Measurements from ENCODE around the gene PGF.

The PGF gene

DNA sequence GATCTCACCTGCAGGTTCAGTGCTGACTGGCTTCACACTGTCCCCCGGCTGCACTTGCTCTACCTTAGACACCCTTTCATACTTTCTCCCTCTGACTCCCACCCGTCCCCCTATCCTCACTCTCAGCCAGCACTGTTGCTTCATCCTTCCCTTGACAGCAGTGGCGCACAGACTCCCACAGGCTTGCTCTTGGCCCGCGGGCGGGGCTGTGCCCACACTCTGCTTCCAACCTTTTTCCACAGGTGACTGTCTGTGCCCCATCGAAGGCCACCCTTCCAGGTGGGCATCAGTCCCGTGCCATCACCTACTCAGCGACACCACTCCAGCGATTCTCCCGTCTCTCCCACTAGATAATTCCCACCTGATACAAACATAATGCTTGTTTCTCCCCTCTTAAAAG, 31.3 kb downstream of the PGF start:
- no peak for DNase-seq (ENCODE audit: extremely low spot score, insufficient read length, low read depth)
- FAIRE-seq = no peak

DNA sequence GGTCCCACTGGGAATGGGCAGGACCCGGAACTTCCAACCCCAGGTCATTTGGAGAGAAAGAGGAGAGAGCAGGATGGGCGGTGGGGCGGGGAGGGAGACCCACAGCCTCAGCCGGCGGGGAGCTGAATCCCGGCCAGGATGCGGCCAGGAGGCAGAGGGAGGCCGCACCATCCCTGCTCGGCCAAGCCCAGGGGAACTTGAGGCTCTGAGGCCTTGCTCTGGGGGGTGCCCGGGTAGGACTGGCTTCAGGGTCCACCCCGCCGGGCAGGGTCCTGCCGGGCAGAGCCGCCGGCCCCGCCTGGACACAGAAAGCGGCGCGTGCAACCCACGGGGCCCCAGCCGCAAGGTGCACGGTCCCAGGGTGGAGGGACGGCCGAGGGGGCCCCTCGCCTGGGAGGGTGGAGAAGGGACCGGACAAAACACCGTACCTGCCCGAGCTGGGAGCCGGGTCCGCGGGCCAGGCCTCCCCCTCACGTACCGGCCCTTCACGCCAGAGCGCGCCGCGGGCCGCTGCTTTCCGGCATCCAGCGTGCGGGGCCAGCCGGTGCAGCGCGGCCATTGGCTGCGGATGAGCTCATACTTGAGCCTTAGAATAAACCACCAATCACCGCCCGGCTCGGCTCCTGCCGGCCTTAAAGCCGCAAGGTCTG, 32.5 kb downstream of the PGF start, which contains the start of gene RPS6KL1:
Gene RPS6KL1 (minus strand): TSS at position 509 of the 650 bp plus-strand sequence. CDS start 1,719 bp downstream, outside the sequence.
- peak; percentile 84 for FAIRE-seq

DNA sequence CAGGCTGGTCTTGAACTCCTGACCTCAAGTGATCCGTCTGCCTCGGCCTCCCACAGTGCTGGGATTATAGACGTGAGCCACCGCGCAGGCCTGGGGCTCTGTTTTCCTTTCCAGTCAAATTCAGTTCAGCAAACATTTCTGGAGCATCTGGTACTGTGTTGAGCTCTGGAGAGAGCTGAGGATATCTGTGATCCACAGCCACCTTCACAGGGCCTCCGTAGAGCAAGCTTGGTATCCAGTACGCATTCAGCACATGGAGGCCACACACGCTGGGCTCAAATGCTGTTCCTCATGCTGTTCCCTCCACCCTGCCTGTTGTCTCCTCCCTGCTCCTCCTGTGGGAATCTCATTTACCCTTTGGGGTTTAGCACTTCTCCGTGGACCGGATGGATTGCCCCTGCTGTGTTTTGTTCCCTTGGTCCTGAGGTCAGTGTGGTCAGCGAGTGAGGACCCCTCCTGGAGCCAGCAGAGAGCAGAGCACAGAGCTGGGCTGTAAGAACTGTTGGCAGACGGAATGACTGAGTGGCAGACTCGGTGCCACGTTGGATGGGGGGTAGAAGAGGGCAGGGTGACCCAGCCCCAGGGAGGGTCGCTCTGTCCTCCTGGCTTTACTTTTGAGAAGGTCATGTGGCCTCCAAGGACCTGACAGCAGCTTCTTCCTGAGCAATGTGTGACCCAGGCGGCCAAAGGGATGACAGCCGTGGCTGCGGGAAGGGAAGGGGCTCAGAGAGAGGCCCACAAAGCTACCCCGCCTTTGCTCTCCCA, 33.2 kb downstream of the PGF start:
- no peak for DNase-seq (ENCODE audit: extremely low spot score, insufficient read length, low read depth)
- no peak for FAIRE-seq

More for the DNA sequence above, 32.5 kb downstream of the PGF start, which contains the start of gene RPS6KL1:
- DNase-seq (ENCODE audit: extremely low spot score, insufficient read length, low read depth) = peak; percentile 95

DNA sequence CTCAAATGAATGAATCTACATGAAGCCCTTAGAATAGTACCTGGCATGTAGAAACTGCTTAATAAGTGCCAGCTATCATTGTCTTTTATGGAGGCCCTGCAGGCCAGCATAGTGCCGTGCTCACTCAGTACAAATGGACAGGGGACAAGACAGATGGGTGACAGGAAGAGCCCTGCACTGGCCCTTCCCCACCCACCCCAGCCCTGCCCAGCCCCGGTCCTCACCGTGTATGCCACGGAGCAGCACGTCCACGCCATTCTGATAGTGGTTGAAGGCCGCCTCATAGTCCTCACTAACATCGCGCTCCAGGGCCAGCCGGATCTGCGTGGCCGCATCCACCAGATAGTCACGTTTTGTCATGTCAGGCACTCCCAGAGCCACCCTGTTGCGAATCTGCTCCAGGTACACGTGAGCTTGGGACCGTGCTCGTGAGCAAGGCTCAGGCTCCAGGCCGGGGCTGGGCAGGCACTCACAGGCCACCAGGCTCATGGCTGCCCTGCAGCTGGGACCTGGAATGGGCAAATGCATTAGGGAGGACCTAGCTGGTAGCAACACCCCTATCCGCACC, 34.3 kb downstream of the PGF start:
- FAIRE-seq = no peak

DNA sequence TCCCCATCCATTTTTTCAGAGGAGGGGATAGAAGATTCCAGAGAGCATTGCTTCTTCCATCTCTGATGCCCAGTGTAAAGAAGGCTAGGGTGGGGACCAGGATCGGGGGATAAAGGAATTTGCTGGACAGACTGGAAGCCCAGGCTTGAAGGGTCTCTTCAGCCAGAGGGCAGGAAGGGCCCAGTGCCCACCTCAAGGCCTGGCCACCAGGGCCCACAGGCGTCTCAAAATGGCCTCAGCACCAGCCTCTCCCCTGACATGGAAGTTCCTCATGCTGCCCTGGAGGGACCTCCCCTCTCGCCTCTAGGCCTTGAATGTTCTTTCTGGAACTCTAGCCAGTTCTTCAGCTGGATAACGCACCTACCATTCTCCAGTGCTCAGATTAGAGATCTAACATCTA, 35.1 kb downstream of the PGF start:
- DNase-seq (ENCODE audit: extremely low spot score, insufficient read length, low read depth) (no peak), FAIRE-seq (no peak)

More for the DNA sequence above, 34.3 kb downstream of the PGF start:
- DNase-seq (ENCODE audit: extremely low spot score, insufficient read length, low read depth) = no peak

DNA sequence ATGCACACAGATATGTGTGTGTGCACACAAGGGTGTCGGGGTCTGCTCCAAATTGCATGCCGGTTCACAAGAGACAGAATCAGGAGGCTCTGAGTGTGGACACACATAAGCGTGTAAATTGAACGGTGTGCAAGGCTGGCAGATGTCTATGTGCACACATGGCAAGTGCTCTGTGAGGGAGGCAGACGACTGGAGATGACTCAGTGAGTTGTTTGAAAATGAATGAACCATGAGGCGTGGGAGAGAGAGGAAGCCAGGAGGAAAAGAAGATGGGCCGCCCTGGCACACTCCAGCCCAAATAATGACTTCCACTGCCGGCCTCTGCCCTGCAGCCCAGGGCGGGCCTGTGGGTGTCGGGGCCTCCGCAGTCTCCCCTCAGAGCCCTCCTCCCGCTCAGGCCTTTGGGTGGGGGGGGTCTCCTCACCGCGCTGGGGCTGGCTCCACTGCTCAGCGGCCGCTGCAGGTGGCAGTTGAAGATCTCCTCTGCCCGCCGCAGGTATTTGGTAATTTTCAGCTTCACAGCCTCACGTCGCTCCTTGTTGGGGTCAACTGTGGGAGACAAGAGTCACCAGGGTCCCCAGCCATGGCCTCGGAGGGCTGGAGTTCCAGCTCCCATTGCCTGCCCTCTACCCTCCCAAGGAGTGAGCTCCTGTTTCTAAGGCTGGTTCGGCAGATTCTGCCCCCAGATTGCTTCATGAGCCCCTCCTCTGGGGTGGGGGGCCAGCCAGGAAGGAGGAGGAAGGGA, 35.8 kb downstream of the PGF start:
- no peak for DNase-seq (ENCODE audit: extremely low spot score, insufficient read length, low read depth)
- FAIRE-seq = no peak

DNA sequence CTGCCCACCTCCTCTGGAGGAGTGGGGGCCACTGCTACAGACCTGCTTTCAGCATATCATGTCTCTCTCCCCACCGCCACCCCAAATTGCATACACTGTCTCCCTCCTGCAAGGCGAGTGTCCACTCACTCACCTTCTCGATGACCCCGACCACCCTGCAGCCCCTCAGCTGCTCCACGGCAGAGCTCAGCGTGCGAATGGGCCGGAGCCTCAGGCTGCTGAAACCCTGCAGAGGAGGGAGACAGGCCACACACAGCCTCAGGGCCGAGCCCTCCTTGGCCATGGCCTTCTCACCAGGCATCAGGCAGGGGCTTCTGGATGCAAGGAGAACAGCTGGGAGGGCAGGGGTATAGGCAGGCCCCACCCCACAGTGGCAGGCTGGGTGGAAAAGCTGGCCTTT, 37.0 kb downstream of the PGF start:
- FAIRE-seq (no peak), DNase-seq (ENCODE audit: extremely low spot score, insufficient read length, low read depth) (no peak)

DNA sequence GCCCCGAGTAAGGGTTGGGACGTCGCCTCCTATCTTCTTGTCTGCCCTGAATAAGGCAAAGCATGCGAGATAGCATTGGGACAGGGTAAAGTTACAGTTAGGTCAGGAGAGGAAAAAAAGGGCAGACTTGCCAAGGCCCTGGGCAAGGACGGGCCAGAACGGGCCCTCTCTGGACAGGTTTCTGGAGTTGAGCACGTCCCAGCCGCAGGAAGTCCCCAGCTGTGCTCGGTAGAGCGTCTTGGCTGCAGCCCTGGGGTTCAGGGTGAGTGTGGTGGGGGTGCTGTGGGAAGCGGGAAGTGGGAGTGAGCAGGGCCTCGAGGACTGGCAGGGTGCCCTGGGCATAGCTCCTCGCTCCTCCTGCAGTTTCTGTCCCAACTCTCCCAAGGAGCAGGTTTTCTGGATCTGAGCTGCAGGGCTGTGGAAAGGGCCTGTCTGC, 37.7 kb downstream of the PGF start:
- DNase-seq (ENCODE audit: extremely low spot score, insufficient read length, low read depth) (no peak), FAIRE-seq (no peak)

DNA sequence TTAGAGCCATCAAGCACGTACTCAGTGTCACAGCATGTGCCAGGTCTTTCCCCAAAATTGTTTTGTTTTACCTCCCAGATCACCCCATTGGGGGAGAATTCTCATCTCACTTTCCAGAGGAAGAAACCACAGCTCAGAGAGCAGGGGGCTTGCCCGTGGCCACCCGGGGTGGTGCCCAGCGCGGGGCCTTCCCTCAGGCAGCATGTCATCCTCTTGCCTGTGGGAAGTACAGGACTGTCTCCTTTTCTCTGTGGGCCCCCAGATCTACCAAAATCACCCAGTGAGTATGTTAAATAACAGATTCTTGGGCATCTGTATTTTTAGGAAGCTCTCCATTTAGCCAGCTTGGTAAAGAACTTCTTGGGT, 38.2 kb downstream of the PGF start:
- no peak for FAIRE-seq
- DNase-seq (ENCODE audit: extremely low spot score, insufficient read length, low read depth) = no peak

DNA sequence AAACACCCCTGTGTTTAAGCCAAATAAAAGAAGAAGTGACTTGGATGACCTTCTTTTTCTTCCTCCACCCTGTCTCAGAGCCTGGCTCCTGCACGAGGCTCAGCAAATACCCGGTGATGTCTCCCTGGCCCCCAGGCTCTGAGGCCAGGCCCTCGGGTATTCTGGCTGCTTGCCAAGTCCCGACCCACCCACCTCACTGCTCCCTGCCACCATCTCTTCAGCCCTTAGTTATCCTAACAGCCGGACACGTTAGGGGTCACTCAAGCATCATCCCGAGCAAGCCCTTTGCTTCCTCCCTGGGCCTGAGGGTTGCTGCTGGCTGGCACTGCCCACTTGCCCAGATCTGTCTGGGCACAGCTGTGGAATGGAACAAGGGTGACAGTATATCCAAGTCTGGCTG, 39.6 kb downstream of the PGF start:
- no peak for FAIRE-seq
- no peak for DNase-seq (ENCODE audit: extremely low spot score, insufficient read length, low read depth)

DNA sequence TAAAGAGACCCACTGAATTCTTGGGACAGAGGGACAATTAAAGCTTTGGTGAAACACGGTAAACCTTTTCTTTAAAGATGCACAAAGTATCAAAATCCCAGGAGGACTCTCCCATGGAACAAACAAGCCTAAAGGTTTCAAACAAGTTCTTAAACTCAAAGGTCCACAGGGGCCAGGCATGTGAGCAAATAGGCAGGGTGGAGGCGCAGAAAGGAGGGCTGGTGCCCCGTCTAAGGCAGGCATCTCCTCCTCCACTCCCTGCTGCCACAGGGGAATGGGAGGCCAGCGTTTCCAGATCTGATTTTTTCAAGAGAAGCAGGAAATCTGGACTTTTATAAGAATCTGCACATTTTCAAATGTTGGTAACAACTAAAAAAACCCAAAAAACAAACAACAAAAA, 40.0 kb downstream of the PGF start:
- FAIRE-seq (no peak), DNase-seq (ENCODE audit: extremely low spot score, insufficient read length, low read depth) (no peak)

DNA sequence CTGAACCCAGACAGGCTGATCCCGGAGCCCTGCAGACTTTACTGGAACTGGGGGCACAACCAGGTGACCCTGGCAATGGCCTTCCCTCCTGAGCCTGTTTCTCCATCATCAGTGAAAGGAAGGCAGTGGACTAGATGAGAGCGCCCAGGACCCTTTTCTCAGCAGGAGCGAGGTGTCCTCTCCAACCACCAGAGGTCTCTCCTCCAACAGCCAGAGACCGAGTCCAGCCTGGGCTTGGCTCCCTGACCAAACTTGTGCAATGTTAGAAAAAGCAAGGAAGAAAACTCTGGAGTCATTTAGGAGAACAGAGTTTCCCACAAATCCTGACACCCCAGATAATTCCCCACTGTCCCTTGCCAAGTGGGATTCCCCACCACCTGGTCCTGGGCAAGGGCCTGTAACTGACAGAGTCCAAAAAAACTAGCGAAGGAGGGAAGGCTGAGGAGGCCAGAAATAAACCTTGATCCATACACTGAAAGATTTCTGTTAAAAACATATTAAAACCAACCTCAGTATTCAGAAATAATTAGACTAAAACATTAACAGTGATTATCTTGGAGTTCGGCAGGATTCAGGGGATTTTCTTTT, 41.3 kb downstream of the PGF start:
- FAIRE-seq (peak; percentile 69), DNase-seq (ENCODE audit: extremely low spot score, insufficient read length, low read depth) (no peak)

DNA sequence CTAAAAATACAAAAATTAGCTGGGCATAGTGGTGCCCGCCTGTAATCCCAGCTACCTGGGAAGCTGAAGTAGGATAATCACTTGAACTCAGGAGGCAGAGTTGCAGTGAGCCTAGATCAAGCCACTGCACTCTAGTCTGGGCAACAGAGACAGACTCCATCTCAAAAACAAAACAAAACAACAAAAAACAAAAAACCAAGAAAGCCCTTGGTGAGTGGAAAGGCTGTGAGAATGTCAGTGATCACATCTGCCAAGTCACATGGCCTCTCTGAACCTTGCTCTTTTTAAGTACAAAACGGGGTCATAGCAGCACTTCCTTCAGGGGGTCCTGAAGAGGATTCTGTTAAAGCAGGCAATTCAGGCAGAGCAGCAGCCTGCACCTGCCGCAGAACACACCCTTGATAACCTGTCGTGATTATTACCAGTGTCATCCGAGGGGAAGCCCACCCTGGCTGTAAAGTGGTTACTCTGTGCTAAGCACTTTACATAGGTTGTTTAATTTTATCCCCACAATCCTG, 41.9 kb downstream of the PGF start:
- no peak for DNase-seq (ENCODE audit: extremely low spot score, insufficient read length, low read depth)
- no peak for FAIRE-seq

DNA sequence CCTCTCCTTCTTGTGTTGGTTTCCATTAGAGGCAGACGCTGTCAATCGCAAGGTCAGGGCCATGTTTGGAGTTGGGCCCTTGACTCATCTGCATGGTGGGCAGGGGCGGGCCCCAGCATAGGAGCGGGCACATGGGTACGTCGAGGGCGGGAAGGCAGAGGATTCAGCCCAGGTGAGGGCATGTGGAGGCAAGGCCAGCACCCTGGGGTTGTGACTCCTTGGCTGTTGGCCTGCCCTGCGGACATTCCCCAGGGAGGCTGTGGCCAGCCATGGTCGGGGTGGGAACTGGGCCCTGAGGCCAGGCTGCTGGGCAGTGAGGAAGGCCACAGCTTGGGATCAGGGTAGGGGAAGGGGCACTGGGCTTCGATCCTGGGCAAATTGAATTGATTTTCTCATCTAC, 42.6 kb downstream of the PGF start:
- DNase-seq (ENCODE audit: extremely low spot score, insufficient read length, low read depth) (no peak), FAIRE-seq (no peak)

DNA sequence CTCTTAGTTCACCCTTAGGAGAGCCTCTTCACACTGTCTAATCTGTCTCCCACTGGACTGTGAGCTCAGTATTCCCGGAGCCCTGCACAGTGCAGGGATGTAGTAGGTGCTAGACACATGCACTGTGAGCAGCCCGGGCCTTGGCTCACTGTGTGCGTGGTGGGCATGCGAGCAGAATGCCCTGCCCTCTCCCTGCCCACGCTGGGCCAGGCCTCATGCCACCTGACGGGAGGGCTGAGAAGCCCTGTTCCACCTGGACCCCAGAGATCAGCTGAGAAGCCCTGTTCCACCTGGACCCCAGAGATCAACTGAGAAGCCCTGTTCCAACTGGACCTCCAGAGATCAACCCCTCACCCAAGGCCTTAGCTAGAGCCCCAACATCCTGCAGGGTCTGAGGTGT, 43.3 kb downstream of the PGF start:
- FAIRE-seq (no peak), DNase-seq (ENCODE audit: extremely low spot score, insufficient read length, low read depth) (no peak)

DNA sequence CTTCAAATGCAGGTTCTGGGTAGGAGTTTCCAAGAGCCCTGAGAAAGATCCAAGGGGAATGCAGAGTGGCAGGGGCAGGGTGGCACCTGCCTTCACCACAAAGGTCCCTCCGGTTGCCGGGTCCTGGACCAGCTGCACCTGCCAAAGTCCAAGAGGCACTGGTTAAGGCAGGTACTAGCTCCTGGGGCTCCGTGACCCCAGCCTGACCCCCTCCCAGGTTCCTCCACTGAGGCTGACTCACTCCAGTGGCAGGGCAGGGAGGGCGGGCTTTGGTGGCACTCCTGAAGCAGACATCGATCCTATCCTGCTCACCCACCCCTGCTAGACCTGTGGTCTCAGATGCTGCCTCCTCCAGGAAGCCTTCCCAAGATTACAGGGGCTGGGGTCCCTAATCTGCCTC, 43.7 kb downstream of the PGF start:
- no peak for FAIRE-seq
- DNase-seq (ENCODE audit: extremely low spot score, insufficient read length, low read depth) = no peak

DNA sequence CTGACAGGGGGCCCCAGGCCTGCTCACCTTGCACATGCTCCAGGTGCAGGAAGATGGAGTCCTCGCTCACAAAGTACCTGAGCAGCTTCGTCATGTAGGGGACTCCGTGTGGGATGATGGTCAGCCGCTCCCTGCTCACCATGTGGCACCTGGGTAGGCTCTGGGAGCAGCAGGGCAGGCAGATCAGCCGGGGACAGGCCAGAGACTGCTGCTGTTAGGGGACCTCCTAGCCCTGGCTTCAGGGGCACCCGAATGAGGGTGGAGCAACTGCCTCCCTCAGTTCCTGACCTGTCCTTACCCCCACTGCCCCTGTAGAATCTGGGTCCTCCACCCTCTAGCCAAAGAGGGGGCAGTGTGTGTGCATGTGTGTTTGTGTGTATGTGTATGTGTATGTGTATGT, 44.2 kb downstream of the PGF start:
- FAIRE-seq (no peak), DNase-seq (ENCODE audit: extremely low spot score, insufficient read length, low read depth) (no peak)

DNA sequence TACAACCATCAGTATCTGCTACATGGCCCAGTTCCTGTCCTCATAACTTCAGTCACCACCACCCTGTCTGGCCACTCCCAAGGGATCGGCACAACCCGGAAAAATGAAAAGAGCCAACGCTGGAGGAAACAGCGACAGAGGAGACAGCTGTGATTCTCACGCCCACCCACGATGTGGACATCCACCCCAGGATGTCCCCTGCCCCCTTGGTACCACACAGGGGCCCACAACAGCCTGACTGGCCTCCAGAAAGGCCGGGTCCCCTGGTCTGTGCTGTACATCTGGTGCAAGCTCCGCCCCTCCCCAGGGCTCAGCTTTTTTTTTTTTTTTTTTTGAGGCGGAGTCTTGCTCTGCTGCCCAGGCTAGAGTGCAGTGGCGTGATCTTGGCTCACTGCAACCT, 44.8 kb downstream of the PGF start:
- FAIRE-seq = no peak
- no peak for DNase-seq (ENCODE audit: extremely low spot score, insufficient read length, low read depth)

DNA sequence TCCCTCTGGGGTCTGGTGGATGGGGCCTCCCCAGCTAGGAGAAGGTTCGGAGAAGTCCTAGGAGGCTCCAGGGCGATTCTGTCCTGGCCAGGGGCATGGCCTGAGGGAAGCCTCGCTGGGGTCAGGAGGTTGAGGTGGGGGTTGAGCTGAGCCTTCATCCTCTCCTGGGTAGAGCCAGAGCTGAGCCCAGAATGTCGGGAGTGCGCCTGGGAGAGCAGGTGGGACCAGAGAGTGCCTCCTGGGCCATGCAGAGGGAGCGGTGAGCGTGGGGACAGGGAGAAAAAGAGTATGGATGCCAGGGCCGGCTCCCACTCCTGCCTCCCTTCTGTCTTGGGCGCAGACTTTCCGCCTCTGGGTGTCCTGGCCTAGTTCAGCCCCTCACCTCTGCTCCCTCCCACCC, 45.5 kb downstream of the PGF start:
- no peak for DNase-seq (ENCODE audit: extremely low spot score, insufficient read length, low read depth)
- no peak for FAIRE-seq

DNA sequence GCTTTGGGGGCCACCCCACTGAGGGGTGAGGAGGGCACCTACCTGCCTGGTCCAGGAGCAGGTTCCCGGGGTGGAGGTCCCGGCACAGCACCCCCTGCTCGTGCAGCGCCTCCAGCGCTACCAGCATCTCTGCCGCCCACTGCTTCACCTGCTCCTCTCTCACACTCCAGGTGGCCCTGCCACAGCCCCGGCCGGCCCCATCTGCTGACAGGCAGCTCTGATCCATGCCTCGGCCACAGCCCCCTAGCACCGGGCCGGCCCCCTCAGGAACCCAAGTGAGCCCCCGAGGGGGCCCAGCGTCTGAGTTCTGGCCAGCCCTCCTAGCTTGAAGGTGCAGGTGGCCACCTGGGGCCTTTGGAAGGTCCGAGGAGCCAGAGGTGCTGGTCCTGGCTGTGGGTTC, 45.9 kb downstream of the PGF start:
- no peak for FAIRE-seq
- no peak for DNase-seq (ENCODE audit: extremely low spot score, insufficient read length, low read depth)

All from GM18507 (cell line).